ENCODE data around the gene C19orf38.

Gene C19orf38

DNA sequence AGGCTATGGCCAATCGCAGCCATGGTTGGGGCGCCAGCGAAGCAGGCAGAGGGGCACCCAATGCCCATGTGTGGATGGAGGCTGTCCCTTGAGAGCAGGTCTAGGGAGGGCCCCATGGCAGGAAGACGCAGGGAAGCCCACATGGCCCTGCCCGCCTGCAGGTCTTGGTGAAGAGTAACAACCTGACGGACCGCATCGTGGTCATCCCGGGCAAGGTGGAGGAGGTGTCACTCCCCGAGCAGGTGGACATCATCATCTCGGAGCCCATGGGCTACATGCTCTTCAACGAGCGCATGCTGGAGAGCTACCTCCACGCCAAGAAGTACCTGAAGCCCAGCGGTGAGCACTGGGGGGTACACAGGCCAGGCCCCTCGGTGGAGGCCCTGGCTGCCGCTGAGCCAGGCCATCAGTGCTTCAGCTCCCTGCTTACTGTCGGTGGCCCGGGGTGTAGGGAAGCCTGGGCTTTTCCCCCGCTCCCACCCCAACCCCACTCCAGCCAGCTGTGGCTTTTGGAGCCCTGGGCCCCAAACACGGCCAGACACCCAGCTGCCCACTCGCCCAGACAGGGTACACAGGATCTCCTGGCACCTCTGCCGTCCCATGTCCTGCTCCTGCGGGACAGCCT, 65.6 kb downstream of the C19orf38 start:
- no peak for DNase-seq

DNA sequence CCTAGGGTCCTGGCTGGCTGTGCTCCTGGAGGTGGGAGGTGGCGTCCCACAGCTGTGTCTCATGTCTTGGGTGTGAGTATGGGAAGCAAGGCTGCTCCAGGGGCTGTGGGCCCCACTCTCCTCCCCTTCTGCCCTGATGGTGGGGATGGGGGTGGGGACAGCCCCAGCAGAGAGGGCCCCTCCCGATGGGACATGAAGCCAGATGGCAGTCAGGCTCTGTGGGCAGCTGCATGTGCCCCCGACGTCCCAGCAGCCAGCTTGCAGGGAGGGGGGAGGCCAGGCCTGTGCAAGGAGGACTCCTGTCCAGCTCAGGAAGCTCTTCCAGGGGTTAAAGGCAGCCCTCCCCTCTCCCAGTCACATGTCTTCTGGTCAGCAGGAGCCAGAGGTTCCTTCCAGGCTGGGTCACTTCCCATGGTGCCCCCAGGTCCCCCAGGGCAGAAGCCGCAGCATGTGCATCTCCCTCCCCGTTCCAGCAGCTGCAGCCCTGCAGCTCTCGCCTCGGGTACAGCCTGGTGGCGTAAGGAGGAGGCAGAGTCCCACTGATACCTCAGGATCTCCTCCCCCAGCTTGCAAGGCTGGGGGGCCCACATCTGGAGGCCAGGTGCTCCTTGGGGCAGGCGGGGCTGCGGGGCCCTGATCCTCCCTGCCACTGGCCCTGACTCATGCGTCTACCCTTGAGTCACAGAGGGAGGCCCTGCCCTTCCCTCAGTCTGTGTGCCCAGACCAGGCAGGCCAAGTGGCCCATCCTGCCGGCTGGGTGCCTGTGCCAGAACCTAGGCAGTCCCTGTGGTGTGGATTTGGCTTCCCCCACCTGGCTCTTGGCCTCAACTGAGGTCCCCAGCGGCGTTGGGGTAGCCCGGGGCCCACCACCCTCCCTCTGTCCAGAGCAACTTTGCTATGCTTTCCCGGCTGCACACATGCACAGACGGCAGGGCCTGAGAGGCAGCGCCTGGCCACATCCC, 67.2 kb downstream of the C19orf38 start:
- DNase-seq = peak; percentile 19

DNA sequence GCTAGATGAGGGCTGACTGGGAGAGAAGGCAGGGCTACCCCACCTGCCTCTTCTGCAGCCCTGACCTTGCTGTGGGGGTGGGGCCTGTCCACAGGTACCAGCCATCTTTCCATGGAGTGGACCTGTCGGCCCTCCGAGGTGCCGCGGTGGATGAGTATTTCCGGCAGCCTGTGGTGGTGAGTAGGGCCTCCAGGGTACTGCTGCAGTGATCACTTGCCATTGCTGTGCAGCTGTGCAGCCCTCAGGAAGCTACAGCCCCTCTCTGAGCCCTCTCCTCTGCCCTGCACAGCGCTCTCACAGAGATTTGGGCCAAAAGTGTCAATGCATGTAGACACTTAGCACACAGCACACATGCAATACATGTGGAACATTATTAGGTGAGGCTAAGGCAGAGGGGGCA, 68.4 kb downstream of the C19orf38 start:
- DNase-seq = no peak

DNA sequence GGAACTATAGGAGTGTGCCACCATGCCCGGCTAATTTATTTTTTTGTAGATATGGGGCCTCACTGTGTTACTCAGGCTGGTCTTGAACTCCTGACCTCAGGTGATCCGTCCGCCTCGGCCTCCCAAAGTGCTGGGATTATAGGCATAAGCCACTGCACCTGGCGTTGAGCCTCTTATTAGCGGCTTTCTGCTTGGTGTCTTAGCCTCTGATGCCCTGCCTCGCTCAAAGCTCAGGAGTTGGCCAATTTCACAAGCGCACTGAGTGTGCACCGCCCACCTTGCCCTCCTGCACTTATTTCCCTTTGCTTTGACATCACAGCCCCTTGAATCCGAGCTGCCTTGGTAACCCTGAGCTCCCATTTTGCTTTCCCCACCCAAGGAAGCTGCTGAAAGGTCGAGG, 70.1 kb downstream of the C19orf38 start:
- no peak for DNase-seq

Measured in NCI-H226 (cell line).